OCI-LY3 (cell line): ENCODE measurements around the gene MRRF.

Experiments
- H2AFZ ChIP-seq: fragments of 200-600, 300-600 bp; shearing (Covaris generic); 2 replicates; pipeline ENCODE4 v1.6.0; 2014; ENCODE audit warnings: antibody characterized with exemption, low read depth, low read length
- H3K27ac ChIP-seq: fragments of 200-600, 300-600 bp; sonication (generic); 2 replicates; pipeline ENCODE4 v1.5.1; 2014; ENCODE audit warnings: mild to moderate bottlenecking, low read length, moderate library complexity, mixed read lengths
- H3K27me3 ChIP-seq: fragments of 200-600, 300-600 bp; sonication (generic); 2 replicates; pipeline ENCODE4 v1.6.1; 2014; ENCODE audit warnings: low read depth, low read length, mixed read lengths
- H3K36me3 ChIP-seq: fragments of 200-600, 300-600 bp; sonication (generic); replicated peaks from 2 replicates; pipeline ENCODE3; 2014; ENCODE audit warnings: low read depth, low read length, mixed read lengths
- H3K4me1 ChIP-seq: fragments of 300-600, 200-600 bp; sonication (generic); 2 replicates; pipeline ENCODE4 v1.6.1; 2014; ENCODE audit warnings: low read length, mixed read lengths
- H3K4me2 ChIP-seq: fragments of 200-600, 300-600 bp; sonication (generic); 2 replicates; pipeline ENCODE4 v1.6.1; 2014; ENCODE audit warnings: low read length, mixed read lengths
- H3K4me3 ChIP-seq: fragments of 300-600, 200-600 bp; sonication (generic); 2 replicates; pipeline ENCODE4 v1.5.1; 2014; ENCODE audit warnings: antibody characterized with exemption, mild to moderate bottlenecking, low read length, moderate library complexity
- H3K79me2 ChIP-seq: fragments of 300-600, 200-600 bp; shearing (Covaris generic); 2 replicates; pipeline ENCODE4 v1.6.1; 2014; ENCODE audit warnings: mild to moderate bottlenecking, low read length, mixed read lengths
- H3K9ac ChIP-seq: fragments of 300-600, 200-600 bp; shearing (Covaris generic); 2 replicates; pipeline ENCODE4 v1.6.0; 2014; ENCODE audit warnings: mild to moderate bottlenecking, low read length, moderate library complexity
- H3K9me3 ChIP-seq: fragments of 200-600, 300-600 bp; shearing (Covaris generic); 2 replicates; pipeline ENCODE4 v1.6.1; 2014; ENCODE audit warnings: low read length, mixed read lengths; ENCODE audit not compliant: insufficient read depth
- H4K20me1 ChIP-seq: fragments of 200-600, 300-600 bp; sonication (generic); 2 replicates; pipeline ENCODE4 v1.6.1; 2016; ENCODE audit warnings: low read length, mixed read lengths; ENCODE audit not compliant: insufficient read depth
- EZH2phosphoT487 ChIP-seq: fragments of 200-600 bp; shearing (Covaris generic); IDR thresholded peaks from 2 replicates; pipeline ENCODE4 v1.6.1; 2018; ENCODE audit warnings: antibody characterized with exemption, mixed run types, low read depth
- TF ChIP-seq, protein P1 (sequence below): fragments of 200-600, 300-600 bp; sonication (generic); IDR thresholded peaks from 2 replicates; pipeline ENCODE4 v1.5.1; 2014; ENCODE audit warnings: antibody characterized with exemption, low read length, low read depth

Gene MRRF

DNA sequence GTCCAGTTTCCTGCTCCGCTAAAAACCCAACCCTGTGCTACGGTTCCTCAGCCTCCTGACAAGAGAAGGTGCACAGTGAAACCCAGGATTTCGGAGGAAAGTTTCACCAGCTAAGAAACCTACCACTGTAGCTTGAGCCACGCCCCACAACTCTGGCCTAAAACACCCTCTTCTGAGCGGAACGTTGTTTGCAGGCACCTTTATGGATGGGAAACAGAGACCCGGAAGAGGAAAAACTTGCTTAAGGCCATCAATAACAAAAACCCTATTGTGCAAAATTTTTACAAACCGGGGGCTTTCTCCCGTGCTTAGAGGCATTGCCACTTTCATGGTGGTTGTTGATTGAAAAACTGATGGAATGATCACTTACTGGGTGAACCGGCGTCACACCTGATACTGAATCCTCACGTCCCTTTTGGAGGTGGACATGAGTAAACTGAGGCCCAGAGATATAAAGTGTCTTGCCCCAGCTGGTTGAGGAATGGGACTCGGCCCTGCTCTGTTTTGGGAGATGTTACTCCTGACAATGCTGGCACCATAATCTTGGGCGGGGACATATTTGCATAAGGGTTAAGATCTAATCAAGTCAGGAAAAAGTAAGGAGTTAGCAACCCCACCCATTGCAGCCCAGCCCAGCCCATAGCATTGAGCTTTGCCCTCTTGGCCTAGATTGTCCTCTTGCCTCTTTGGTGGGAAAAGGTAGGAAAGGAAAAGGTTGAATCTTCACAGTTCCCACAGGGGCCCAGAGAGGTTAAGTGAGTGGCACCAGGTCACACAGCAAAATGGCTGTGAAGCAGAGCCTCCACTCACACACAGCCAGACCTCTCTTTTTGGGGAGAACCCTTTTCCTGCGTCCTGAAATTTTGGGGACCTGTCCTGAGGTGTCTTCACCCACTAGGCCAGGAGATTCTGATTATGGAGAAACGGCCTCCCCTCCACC, 82.9 kb downstream of the MRRF start:
- H3K27ac ChIP-seq = no peak overlapping the region
- no peaks in the 10 kb centered on the region for H3K79me2 ChIP-seq
- peak overlapping the region; percentile 86 for H2AFZ ChIP-seq
- peak overlapping the region; percentile 77 for H3K4me3 ChIP-seq
- peaks cover 5% of the 10 kb centered on the region for H3K27me3 ChIP-seq
- TF ChIP-seq, protein P1, sequence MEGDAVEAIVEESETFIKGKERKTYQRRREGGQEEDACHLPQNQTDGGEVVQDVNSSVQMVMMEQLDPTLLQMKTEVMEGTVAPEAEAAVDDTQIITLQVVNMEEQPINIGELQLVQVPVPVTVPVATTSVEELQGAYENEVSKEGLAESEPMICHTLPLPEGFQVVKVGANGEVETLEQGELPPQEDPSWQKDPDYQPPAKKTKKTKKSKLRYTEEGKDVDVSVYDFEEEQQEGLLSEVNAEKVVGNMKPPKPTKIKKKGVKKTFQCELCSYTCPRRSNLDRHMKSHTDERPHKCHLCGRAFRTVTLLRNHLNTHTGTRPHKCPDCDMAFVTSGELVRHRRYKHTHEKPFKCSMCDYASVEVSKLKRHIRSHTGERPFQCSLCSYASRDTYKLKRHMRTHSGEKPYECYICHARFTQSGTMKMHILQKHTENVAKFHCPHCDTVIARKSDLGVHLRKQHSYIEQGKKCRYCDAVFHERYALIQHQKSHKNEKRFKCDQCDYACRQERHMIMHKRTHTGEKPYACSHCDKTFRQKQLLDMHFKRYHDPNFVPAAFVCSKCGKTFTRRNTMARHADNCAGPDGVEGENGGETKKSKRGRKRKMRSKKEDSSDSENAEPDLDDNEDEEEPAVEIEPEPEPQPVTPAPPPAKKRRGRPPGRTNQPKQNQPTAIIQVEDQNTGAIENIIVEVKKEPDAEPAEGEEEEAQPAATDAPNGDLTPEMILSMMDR = no peak
- no peak for TF ChIP-seq EZH2phosphoT487
- H4K20me1 ChIP-seq = no peaks in the 10 kb centered on the region
- H3K36me3 ChIP-seq = no peaks in the 10 kb centered on the region
- H3K9ac ChIP-seq = peak overlapping the region; percentile 66
- H3K4me1 ChIP-seq = no peaks in the 10 kb centered on the region
- H3K9me3 ChIP-seq = peaks cover 1% of the 10 kb centered on the region; the same call in 1 of the 2 replicates
- H3K4me2 ChIP-seq = peak overlapping the region; percentile 70

DNA sequence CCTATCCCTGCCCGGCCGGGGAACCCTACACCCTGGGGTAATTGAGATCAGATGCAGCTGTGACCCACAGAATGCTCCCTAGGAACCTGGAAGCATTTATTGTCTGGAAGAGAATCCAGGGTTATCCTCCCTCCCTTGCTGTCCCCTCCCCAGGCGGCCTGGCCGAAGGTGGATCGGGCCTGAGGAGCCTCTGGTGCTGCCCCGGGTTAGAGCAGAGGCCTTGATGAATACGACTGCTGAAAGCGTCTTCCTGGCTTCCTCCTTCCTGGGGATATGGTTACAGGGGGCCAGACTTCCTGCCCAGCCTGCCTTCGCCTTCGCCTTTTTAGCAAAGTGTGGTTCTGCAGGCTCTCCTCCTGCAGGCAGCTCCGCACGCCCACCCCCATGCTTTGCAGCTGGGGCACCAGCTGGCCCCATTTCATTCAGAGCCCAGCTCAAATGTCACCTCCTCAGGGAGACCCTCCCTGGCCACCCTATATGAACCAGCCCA, 83.7 kb downstream of the MRRF start:
- peaks cover 5% of the 10 kb centered on the region for H3K27me3 ChIP-seq
- H3K4me3 ChIP-seq = no peak overlapping the region
- H4K20me1 ChIP-seq = no peaks in the 10 kb centered on the region
- H3K9me3 ChIP-seq = peaks cover 4% of the 10 kb centered on the region; the same call in 1 of the 2 replicates
- H3K27ac ChIP-seq = no peak overlapping the region
- no peak for TF ChIP-seq EZH2phosphoT487
- TF ChIP-seq, protein P1 = no peak
- no peaks in the 10 kb centered on the region for H3K79me2 ChIP-seq
- no peak overlapping the region for H3K9ac ChIP-seq
- H2AFZ ChIP-seq = no peak overlapping the region
- H3K4me2 ChIP-seq = no peak overlapping the region
- no peaks in the 10 kb centered on the region for H3K36me3 ChIP-seq
- no peaks in the 10 kb centered on the region for H3K4me1 ChIP-seq

DNA sequence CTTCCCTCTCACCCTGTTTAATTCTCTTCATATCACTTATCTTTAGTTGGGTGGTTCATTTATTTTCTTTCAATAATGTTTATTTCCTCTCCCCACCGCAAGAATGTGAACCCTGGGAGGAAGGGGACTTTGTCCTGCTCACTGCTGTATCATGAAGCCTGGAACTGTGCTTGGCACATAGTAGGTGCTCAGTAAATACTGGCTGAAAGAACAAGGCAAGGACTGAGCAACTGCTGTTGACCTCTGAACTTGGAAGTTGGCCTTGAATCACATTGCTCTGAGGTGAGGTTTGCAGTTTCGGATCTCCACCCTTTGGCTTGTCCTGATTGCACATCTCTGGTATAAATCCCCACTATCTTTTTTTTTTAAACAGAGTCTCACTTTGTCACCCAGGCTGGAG, 84.1 kb downstream of the MRRF start:
- H3K4me3 ChIP-seq = no peak overlapping the region
- no peaks in the 10 kb centered on the region for H3K4me1 ChIP-seq
- peaks cover 4% of the 10 kb centered on the region; the same call in 1 of the 2 replicates for H3K9me3 ChIP-seq
- TF ChIP-seq, protein P1 = no peak
- no peak for TF ChIP-seq EZH2phosphoT487
- H3K4me2 ChIP-seq = no peak overlapping the region
- H3K9ac ChIP-seq = no peak overlapping the region
- no peaks in the 10 kb centered on the region for H4K20me1 ChIP-seq
- H3K27ac ChIP-seq = no peak overlapping the region
- H3K27me3 ChIP-seq = peaks cover 5% of the 10 kb centered on the region
- H3K79me2 ChIP-seq = no peaks in the 10 kb centered on the region
- H2AFZ ChIP-seq = no peak overlapping the region
- H3K36me3 ChIP-seq = no peaks in the 10 kb centered on the region

DNA sequence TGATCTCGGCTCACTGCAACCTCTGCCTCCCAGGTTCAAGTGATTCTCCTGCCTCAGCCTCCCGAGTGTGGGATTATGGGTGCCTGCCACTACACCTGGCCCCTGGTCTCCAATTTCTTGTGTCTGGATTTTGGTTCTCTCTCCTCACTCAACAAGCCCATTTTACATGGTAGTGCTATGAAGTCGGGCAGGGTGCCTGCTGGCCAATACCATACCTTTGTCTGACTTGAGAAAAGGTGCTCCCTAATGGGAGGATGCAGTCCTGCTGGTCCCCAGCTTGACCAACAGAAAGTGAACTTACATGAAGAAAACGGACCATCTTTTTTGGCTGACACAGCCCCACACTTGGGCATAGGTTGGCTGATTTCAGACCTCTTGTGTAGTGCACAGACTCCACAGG, 84.5 kb downstream of the MRRF start:
- no peak overlapping the region for H3K4me2 ChIP-seq
- no peak for TF ChIP-seq EZH2phosphoT487
- TF ChIP-seq, protein P1 = no peak
- H3K27me3 ChIP-seq = peaks cover 5% of the 10 kb centered on the region

More for the DNA sequence above, 84.5 kb downstream of the MRRF start:
- H3K4me3 ChIP-seq = no peak overlapping the region
- H3K27ac ChIP-seq = no peak overlapping the region
- H3K9ac ChIP-seq = no peak overlapping the region
- H3K4me1 ChIP-seq = no peaks in the 10 kb centered on the region
- H2AFZ ChIP-seq = no peak overlapping the region
- H3K79me2 ChIP-seq = no peaks in the 10 kb centered on the region
- H4K20me1 ChIP-seq = no peaks in the 10 kb centered on the region
- H3K36me3 ChIP-seq = no peaks in the 10 kb centered on the region
- H3K9me3 ChIP-seq = peaks cover 4% of the 10 kb centered on the region; the same call in 1 of the 2 replicates
